GM21367 (cell line): ENCODE measurements around the gene TPX2.

Experiments
- ATAC-seq: cut with Tn5 transposase; IDR thresholded peaks from one replicate; pipeline ENCODE4 v1.9.1; 2021; ENCODE audit not compliant: unreplicated experiment

The TPX2 gene

DNA sequence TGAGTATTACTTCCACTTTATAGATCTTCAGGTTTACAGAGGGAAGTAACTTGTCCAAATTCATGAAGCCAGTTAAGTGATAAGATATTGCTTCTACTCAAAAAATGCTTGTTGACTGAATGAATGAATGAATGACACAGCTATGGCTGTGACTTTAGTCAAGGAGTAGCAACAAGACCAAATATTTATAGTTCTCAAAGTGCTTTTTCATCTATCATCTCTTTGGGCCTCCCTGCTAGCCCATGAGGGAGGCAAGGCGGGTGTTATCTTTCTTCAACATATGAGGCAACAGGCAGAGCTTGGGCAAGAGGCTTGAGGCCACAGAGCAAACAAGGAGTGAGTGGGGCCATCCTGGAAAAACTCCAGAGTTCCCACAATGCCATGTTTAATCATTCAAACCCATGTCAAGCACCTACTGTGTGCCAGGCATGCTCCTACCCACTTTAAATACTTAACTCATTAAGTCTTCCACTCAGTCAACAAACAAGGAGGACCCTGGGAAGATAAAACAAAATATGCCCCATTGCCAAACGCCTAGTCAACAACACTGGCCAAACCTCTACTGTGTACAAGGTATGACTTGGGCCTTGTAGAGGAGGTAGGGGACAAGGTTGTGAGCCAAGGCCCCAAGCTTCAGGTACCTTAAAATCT is 32.4 kb upstream of the TPX2 start:
- ATAC-seq = no peak

DNA sequence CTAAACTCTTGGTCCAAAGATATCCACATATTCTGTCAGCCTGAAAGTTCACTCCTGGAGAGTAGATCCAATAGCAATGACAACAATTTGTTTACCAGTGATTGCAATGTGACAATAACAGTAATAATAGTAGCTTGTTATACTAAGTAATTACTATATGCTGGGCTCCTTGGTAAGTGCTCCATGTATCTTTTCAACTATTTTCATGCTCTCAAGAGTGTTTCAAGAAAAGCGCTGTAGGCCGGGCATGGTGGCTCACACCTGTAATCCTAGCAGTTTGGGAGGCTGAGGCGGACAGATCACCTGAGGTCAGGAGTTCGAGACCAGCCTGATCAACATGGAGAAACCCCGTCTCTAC is 31.9 kb upstream of the TPX2 start:
- no peak for ATAC-seq

DNA sequence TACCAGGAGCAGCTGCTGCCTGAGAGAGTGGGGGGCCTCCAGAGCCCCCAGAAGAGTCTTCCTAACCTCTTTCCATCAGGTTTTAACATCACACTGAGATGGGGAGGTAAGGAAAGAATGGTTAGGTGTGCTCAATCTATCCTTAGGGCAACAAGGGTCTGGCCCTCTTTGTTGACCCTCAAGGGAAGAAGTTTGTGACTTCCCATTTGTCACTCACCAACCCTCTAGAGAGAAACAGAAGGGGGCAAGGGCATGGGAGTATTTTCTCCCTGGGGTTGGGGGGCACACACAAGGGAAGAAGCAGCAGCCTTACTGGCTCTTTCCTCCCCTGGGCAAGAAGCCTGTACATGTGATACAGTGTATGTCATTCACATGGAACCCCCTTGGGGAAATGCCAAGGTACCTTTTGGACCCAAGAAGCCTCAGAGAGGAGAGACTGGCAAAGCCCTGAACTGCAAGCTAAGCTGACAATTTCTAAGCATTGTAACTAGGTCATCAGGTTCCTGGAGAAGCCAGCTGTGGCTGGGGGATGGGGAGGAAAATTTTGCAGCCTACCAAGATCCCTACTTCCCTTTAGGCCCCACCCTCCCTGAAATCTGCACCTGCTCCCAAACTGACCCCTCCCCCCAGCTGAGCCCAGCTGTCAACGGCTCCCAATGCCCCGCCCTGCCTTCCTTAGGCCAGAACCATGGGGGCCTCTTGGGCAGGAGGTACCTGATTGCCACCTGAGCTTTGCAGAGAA is 30.9 kb upstream of the TPX2 start:
- no peak for ATAC-seq

DNA sequence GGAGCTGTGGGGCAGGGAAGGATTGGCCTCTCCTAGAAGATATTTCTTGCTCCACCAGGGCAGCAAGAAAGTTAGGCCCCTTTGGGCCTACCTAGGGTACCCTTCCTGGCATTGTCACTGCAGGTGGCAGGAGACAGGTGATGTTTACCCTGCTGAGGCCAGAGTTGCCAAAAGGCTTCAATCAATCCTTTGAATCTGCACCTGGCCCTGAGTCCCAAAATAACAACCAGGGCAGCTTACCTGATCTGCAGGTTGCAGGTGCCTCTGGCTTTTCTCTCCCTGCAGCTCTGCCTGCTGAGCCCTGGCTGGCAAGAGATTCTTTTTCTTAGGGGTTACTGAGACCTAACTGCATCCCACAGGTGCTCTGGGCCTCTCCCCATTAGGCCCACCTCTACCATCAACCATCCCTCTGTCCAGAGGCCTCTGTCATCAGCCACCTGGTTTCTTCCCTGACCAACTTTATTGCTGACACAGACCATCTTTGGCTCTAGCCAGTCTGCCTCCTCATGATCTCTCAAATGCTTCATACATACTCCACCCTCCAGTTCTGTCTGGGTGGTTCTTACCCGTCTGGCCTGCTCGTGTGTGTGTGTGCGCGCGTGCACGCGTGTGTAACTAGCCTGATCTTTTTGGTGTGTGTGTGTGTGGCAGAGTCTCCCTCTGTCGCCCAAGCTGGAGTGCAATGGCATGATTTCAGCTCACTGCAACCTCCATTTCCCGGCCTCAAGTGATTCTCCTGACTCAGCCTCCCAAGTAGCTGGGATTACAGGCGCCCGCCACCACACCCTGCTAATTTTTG is 30.2 kb upstream of the TPX2 start:
- no peak for ATAC-seq

DNA sequence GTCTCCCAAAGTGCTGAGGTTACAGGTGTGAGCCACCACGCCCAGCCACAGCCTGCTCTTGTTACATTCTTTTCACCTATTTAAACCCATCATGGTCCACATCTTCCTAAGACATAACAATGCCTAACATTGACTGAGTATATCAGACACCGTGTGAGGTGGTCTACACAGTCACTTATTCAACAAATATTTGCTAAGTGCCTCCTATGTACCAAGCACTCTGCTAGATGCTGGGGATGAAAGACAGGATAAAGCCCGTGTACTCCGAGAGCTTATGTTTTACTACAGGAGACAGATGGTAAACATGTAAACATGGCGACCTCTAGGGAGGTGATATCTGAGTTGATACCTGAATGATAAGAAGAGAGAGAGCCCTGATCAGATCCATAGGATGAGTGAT is 29.2 kb upstream of the TPX2 start:
- ATAC-seq = no peak

DNA sequence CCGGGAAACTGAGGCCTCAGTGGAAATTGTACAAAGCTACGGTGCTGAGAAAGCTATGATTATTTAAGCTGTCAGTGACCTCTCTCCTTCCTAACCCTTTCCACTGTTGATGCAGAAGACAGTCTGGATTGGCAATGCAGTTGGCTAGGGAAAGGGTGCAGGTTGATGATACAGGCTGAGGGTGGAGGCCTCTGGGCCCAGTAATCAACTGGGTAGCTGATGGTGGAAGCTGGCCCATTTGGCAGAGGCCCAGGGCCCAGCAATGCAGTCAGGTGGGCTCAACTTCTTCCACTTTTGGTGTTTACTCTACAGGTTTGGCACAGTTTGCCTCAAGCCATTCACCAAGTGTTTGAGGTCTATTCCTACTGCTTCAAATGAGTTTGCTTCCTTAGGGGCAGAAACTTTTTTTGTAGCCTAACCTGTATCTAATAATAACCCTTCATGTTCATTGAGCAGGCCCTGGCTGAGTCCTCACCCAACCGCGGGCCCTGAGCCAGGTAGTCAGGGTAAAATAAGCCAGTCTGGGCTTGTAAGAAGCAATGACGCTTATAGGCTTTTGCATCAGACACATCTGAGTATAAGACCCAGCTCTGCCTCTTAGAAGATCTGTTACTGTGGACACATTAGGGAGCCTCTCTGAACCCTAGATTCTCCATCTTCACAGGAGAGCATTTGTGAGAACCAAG is 28.5 kb upstream of the TPX2 start:
- no peak for ATAC-seq

DNA sequence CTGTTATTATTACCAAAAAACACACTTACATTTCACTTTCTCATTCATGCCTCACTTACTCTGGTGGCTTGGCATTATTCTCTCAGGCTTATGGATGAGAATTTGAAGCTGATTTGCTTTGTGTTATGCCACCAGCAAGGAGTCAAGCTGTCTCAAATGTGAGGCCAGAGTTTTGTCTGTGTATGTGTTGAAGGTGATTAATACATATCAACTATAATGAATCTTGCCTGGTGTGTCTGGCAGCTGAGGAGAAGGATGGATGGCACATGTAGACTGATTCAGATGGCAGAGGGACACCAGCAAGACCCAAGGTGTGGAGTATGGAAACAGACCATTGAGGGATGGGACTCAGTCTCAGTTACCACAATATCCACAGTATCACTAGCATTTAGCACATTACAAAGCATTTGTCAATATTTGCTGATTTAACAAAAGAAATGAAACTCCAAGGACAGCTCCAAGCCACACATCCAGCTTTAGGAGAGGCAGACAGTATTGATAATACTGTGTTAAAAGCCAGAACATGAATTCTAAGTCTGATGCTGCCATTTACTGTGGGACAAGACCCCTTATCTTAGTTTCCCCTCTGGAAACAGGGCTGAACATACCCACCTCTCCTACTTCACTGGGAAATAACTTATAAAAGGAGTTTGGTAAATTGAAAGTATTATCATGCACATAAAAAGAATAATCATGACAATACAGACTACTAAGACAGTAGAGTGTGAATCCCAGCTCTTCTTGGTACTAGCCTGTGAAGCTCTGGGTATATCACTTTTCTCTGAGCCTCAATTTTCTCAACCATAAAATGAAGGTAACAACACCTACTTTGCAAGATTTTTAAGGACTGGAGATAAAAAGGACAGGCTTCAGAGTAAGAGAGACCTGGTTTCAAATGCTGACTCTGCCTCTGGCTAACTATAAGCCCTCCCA is 27.6 kb upstream of the TPX2 start:
- no peak for ATAC-seq

DNA sequence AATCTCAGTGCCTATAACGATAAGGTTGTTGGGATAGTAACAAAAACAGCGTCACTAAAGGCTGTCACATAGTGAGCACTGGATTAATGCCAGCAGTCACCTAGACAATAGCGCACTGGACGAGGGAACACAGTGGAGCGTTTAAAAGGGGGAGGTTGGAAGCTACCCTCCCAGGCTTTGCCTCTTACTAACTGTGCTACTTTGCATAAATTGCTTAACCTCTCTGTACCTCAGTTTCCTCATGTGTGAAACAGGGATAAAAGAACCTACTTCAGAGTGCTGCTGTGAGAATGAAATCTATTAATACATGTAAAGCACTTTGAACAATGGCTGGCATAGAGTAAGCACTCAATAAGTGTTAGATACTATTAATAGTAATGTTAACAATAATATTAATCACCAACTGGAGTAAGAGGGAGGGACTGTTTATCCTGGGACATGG is 27.0 kb upstream of the TPX2 start:
- ATAC-seq = no peak

DNA sequence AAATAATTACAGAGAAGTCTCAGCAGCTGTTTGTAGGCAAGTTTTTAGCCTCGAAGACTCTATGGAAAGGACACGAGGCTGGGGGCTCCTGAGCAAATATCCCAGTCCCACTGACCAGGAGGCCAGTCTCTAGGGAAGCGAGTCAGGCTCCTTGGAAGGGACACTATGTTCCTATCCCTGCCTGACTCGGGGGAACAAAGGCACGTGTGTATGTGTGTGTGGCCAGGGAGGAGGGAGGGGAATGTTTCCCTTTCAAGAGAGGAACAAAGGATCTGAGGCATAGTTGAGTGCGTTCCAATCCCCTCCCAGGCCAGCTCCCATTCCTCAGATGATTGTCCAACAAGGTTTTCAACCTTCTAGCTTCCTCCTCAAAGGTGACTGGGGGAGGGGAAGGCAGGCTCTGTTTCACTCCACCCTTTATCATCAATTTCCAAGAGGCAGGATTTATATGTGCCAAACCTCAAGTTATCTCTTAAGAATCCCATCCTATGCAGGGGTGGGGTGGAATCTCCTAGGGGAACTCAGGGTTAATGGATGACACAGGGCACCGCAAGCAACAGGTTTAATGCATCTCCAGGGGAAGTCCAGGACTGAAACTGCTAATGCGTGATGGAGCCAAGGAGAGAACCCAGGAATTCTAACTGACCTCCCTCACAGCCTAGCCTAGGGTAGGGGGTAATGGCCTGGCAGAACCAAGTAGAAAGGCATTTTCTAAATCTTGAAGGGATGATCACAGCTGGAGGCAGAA is 26.4 kb upstream of the TPX2 start:
- ATAC-seq = no peak

DNA sequence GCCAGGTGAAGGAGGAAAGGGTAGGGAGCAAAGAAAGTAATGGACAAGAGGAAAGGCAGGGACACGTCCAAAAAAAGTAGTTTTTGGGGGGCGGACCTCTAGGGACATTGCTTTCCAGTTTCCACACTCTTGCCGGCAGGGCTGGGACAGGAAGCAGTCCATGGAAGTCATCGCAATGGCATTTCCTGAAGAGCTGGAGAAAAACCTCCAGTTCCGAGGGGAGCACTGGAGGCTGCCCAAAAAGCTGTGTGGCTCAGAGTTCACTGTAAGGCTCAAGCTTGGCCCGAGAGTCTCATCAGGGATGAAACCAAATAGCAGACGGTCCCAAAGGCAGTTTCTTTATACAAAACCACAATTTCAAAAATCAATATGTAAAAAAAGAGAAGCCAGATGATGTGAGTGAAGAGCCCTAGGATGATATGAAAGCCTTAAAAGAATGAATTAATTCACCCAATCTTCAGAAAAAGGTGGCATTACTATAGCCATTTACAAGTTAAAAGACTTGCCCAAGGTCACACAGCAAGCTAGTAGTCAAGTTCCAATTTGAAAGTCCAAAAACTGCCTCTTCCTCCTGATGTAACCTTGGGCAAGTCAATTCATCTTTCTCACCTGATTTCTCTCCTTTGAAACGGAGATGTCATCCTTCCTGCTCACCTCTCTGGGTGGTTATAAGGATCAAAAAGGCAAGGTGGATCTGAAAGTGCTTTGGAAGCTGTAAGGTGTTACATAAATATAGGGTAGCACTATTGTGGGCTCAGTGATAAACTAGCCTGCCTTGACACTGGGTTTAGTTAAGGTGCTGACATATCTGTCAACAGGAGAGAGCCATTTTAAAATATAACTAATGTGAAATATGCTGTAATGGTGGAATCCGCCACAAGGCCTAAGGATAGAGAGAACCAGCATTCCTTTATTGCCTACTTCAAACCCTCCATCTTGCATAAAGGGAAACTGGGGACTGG is 25.5 kb upstream of the TPX2 start:
- ATAC-seq = no peak

DNA sequence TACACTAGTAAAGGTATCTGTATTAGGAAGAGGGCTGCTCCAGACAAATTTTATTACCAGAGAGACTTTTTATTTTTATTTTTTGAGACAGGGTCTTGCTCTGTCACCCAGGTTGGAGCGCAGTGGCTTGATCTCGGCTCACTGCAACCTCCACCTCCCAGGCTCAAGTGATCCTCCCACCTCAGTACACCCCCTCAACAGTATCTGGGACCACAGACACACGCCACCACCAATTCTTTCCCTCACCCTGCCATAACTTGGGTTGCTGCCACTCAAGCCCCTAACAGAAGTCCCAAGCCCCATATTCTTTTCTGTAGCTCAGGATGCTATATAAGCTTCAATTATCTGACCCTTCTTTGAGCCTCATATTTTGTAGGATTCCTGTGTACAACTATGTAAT is 23.3 kb upstream of the TPX2 start:
- no peak for ATAC-seq

DNA sequence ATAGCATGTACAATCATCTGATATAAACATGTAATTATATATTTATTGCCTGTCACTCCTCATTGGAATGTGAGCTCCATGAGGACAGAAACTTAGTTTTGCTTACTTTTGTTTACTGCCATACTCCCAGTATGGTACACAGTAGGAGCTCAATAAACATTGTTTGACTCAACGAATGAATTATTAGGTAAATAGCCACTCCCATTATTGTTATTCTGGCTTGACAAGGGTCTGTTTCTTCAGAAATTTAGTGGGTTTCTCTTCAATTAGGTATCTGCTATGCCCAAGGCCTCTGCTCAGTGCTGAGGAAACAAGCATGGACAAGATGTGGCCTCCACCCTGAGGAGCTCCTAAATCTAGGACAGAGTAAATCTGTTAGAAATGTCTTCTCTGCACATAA is 22.7 kb upstream of the TPX2 start:
- no peak for ATAC-seq

DNA sequence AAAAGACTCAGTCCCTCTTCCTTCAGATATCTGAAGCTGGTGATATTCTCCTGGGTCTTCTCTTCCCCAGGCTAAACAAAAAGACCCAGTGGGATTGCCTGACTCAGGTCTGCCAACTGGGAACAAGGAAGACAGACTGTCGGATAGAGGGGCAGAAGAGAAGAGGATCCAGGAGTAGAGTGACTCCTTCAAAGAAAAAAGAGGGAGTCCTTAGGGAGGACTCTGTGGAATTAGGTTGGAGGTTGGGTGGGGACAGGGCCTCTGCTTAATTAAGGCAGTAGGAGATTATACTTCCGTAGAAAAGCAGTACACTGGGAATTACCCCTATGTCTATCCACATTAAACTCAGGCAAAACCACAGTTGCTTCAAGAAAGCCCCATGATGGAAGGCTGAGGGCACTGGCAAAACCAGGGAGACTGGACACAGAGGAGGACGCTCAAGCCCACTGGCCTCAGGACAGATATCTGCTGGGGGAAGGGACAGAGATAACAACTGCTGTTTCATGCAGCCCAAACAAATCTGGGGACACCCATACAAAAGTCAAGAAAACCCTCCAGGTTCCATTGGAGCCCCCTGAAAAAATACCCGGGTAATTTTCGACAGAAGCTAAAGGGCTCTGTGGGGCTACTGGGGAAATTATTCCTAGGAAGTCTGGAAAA is 22.1 kb upstream of the TPX2 start:
- peak; percentile 4 for ATAC-seq

DNA sequence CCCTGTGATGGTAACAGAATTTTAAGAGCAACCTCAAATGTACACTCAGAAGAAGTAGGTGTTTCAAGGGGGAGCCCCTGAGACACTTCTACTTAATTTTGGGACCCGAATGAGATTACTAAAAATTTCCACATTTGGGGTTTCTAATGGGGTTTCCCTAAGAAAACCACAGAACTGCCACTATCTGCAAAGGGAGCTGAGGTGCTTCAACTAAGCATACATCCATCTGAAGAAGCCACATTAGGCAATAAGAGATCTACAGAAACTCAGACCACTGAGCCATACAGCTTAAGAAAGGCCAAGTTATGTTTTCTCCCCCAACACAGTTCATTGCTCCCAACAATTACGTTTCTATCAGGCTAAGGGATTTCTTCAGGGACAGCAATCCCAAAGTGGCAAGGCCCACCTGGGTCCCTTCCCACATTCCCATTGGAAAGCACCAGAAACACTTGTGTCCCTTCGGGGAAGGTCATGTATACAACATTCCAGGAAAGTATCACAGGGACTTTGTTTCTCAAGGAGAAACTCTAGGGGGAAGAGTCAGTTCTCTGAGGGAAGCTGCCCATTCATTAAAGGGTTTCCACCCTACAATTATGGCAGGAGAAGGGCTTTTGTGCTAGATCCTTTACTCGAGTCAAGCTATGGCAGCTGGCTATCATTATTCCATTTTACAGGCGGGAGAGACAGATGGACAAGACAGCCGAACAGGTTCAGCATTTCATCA is 21.4 kb upstream of the TPX2 start:
- peak; percentile 40 for ATAC-seq

DNA sequence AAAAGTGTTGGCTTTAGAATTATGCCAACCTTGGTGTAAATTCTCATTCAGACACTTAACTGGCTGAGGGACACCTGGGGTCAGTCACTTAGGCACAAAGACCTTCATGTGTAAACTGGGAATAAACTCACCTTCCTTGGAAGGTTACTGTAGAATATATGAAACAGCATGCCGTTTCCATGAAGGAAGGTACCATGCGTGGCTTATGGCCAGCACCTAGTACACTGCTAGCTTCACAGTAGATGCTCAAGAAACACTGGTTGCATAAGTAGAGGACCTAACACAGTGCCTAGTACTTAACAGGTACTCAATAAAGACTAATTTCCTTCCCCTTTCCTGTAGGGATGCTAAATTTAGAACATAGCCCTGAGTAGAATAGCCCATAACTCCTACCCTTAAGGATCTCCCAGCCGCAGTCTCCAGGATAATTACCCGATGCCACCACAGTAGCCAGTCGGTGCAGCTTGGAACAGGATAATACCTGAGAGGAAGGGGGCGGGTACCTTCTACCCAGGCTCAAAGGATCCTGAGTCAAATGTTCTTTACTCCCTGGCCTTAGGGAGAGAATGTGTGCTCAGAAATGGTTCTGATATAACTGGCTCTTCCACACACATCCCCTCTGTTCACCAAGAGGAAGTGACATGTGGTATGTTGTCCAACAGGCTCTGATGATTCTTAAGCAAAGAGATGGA is 20.0 kb upstream of the TPX2 start:
- ATAC-seq = no peak

DNA sequence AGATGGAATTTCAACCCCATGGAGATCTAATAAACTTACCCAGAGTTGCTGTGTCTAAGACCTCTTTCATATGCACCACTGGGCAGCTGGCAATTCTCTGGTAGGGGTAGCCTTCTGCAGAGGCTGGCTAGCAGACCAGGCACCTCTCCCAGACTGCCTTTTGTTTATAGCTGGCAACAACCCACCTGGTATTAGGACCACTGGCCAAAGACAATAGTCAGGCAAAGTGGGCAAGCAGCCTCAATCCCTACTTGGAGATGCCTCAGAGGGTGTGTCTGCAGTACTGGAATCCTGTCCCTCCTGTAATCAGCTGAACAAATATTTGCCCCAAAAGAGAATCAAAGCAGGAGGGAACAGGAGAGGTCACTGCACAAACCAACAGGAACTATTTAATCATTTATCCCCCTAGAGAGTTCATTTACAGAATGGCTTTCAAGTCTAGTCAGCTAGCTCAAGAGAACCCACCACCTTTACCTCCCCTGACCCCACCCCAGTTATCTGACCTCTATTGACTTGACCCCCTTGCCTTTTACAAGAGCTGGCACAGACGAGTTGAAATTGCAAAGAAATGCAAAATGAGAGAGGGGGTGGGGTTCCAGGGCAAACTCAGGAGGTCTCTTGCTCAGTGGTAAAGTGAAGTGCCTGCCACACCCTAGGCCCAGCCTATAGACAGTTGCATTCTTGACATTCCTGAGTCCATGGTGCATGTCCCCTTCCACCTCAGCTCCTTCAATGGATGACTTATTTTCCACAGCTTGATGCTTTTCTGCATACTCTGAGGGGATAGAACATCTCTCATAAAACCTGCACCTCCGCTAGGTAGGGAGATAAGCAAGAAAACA is 19.2 kb upstream of the TPX2 start:
- no peak for ATAC-seq
